NCI-H187 treated with DMSO at 0.1 percent for 48 hours (cell line): ENCODE measurements around the gene NIM1K.
"Not testable (repeated sequence)": the region's sequence is repeated elsewhere in the genome, so short reads cannot be mapped to it uniquely, and the experiment has no call there.

Experiments
- DNase-seq: peaks from one replicate; lab custom pipeline; 2025; lab: John Stamatoyannopoulos, UW

The NIM1K gene

DNA sequence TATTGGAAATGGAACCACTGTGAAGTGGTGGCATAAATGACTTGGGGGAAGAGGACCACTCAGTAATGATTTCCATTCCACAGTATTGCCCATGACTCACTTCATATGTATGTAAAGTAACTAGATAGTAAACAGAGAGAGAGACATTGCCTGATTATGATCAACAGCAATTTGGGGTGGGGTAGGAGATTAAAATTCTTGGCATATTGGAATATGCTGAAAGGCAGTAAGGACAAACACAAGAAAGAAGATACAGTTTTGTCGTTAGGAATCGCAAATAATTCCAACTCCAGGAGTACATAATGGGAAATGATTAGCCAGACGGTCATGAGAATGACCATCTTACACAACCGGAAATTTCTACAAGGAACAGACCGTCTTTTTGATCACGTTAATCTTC lies 122.7 kb downstream of the NIM1K start:
- no peak for DNase-seq

DNA sequence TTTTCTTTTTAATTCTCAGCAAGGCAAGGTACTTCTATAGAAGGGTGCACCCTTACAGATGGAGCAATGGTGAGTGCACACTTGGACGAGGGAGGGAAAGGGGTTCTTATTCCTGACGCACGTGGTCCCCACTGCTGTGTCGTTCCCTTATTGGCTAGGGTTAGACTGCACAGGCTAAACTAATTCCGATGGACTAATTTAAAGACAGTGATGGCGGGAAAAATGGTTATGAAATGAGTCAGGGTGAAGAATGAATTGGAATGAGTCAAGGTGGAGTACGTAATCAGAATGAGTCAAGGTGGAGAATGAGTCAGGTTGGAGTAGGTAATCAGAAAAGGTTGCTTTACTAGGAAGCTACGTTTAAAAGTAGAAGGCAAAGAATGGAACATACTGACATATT lies 123.2 kb downstream of the NIM1K start:
- no peak for DNase-seq

DNA sequence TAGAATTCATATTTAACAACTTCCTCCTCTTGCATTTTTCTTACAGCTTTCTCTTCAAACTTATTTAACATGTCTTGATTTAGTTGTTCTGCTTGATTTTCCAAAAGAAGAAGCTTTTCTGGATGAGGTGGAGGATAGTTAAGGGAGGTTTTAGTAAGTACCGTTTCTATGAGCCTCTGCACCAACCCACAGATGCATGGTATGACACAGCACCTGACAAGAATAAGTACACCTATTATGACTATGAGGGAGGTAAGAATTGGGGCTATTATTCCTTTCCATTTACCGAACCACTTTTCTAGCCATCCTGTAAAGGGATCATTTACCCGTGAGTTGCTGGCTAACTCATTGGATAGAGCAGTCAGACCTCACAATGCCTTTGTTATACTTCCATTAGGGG lies 123.7 kb downstream of the NIM1K start:
- DNase-seq: no peak

DNA sequence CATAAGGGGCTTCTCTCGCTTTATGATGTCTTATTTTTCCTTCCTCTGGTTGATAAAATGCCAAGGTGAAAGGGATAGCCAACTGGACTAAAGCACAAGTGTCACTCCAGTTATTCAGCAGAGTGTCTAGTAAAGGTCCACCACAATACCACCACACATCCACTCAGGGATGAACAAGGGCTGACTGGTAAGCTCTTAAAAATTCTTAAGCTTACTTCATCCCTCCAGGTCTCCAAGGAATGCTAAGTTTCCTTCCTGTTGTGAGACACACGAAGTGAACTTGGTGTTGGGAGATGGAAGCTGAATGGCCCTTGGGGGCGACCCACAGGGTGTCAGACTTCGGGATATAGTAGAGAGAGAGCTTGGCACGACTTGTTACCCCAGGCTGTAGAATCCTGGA lies 124.4 kb downstream of the NIM1K start:
- no peak for DNase-seq

DNA sequence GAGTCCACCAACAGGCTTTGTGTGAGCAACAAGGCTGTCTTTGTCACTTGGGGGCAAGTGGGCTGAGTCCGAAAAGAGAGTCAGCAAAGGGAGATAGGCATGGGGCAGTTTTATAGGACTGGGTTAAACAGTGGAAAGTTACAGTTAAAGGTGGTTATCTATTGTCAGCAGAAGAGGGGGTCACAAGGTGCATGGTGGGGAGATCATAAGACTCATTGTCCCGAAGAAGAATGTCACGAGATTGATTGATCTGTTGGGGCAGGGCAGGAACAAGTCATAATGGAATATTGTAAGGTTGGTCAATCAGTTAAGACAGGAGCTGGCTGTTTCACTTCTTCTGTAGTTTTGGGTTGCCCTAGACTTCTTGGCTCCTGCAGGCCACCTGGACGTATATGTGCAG lies 128.8 kb downstream of the NIM1K start:
- no peak for DNase-seq

DNA sequence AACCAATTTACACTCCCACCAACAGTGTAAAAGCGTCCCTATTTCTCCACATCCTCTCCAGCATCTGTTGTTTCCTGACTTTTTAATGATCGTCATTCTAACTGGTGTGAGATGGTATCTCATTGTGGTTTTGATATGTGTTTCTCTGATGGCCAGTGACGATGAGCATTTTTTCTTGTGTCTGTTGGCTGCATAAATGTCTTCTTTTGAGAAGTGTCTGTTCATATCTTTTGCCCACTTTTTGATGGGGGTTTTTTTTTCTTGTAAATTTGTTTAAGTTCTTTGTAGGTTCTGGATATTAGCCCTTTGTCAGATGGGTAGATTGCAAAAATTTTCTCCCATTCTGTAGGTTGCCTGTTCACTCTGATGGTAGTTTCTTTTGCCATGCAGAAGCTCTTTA lies 131.5 kb downstream of the NIM1K start:
- not testable (repeated sequence) for DNase-seq

DNA sequence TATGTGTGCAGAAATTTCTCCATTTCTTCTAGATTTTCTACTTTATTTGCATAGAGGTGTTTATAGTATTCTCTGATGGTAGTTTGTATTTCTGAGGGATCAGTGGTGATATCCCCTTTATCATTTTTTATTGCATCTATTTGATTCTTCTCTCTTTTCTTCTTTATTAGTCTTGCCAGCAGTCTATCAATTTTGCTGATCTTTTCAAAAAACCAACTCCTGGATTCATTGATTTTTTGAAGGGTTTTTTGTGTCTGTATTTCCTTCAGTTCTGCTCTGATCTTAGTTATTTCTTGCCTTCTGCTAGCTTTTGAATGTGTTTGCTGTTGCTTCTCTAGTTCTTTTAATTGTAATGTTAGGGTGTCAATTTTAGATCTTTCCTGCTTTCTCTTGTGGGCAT lies 133.6 kb downstream of the NIM1K start:
- not testable (repeated sequence) for DNase-seq
